ENCODE data around the gene PRKCD. TPM values are rescaled to one million over a fixed set of nuclear protein-coding genes. Genes with fewer than 3 reads are reported as not detected.

PRKCD gene
- total and polyA plus RNA-seq, 9 of the 15 experiments (the other 6 are each of a cell fraction or from before 2014, with no cell fraction given) = 2.5 to 19.5 (median 6.1) TPM

DNA sequence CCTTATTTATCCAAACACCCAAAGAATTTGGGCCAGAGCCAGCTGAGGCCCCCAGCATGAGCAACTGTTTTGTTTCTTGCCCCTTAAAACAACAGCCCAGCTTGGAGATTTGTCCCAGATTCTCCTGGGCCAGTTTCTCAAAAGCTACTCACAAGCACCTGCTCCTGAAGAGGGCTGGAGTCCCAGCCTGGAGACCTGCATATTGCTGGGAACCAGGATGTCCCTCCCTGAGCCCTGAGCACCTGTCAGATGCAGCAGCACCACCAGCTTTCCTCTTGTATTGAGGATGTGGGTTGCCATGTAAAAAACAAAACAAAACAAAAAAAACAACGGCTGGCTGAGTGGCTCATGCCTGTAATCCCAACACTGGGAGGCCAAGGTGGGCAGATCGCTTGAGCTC, 23.8 kb upstream of the PRKCD start (continued):
- TF ChIP-seq, protein P1, sequence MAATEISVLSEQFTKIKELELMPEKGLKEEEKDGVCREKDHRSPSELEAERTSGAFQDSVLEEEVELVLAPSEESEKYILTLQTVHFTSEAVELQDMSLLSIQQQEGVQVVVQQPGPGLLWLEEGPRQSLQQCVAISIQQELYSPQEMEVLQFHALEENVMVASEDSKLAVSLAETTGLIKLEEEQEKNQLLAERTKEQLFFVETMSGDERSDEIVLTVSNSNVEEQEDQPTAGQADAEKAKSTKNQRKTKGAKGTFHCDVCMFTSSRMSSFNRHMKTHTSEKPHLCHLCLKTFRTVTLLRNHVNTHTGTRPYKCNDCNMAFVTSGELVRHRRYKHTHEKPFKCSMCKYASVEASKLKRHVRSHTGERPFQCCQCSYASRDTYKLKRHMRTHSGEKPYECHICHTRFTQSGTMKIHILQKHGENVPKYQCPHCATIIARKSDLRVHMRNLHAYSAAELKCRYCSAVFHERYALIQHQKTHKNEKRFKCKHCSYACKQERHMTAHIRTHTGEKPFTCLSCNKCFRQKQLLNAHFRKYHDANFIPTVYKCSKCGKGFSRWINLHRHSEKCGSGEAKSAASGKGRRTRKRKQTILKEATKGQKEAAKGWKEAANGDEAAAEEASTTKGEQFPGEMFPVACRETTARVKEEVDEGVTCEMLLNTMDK (IDR thresholded peaks at IDR 0.05; ENCODE audit: borderline replicate concordance, insufficient read depth, low read depth, low read length, poor library complexity, severe bottlenecking) = no peak
- TF ChIP-seq KLF1 (tag; IDR thresholded peaks at IDR 0.05) (no peak), TBL1XR1 (IDR thresholded peaks at IDR 0.05; ENCODE audit: low read length in 2 of 2) (no peak), SMARCE1 (IDR thresholded peaks at IDR 0.05) (no peak), FUS (optimal IDR thresholded peaks at IDR 0.05; ENCODE audit: low read depth, low read length) (no peak), TCF7 (IDR thresholded peaks at IDR 0.05; ENCODE audit: borderline replicate concordance) (no peak), SMAD2 (IDR thresholded peaks at IDR 0.05; ENCODE audit: low read depth, low read length) (no peak), TCF3 (CRISPR knock-in tag; IDR thresholded peaks at IDR 0.05) (no peak)
- TF ChIP-seq, protein P2, sequence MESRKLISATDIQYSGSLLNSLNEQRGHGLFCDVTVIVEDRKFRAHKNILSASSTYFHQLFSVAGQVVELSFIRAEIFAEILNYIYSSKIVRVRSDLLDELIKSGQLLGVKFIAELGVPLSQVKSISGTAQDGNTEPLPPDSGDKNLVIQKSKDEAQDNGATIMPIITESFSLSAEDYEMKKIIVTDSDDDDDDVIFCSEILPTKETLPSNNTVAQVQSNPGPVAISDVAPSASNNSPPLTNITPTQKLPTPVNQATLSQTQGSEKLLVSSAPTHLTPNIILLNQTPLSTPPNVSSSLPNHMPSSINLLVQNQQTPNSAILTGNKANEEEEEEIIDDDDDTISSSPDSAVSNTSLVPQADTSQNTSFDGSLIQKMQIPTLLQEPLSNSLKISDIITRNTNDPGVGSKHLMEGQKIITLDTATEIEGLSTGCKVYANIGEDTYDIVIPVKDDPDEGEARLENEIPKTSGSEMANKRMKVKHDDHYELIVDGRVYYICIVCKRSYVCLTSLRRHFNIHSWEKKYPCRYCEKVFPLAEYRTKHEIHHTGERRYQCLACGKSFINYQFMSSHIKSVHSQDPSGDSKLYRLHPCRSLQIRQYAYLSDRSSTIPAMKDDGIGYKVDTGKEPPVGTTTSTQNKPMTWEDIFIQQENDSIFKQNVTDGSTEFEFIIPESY (CRISPR knock-in tag; IDR thresholded peaks at IDR 0.05) = no peak
